ENCODE measurements around the gene GALNT7. TPM values are rescaled to one million over a fixed set of nuclear protein-coding genes. Genes with fewer than 3 reads are reported as not detected.

The GALNT7 gene
- total and polyA plus RNA-seq, 10 of the 15 experiments (the other 5 are each of a cell fraction or from before 2014, with no cell fraction given) = 14.2 to 33.2 (median 28.9) TPM

DNA sequence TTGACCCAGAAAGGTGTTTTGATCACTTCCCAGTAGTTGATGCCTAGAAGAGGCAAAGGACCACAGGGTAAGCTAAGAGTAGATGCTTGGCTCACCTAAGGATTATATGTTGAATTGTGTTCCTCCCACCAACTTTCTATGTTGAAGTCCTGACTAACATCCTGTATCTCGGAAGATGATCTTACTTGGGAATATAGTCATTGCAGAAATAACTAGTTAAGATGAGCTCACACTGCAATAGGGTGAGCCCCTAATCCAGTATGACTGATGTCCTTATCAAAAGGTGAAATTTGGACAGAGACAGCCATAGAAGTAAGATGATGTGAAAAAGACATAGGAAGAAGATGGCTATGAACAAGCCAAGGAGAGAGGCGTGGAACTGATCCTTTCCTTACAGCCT is 168.9 kb downstream of the GALNT7 start:
- ChIA-PET POLR2A (interaction anchor here (0.7 to 13.9 kb wide), 3 partner anchors 27 to 141 kb away, joined by 3 to 472 read pairs (median 3); partner anchors contain the start of gene SAP30), RAD21 (ENCODE audit: unreplicated experiment) (interaction anchor here (1.4 to 8.4 kb wide), 2 partner anchors 19 to 33 kb away, joined by 3 to 145 read pairs; partner anchors contain the start of gene SAP30), CTCF (interaction anchor here (0.9 to 1.4 kb wide), 2 partner anchors 18 to 81 kb away, joined by 3 to 5 read pairs; no protein-coding TSS in a partner anchor), SMC1A (ENCODE audit: uncharacterized antibody, unreplicated experiment) (interaction anchor here (1.2 to 14.3 kb wide), 3 partner anchors 9 to 36 kb away, joined by 5 to 232 read pairs (median 5); partner anchors contain the start of gene SAP30)
- ATAC-seq (no peak), FAIRE-seq (no peak), DNase-seq (ENCODE audit: low read depth, low spot score) (no peak)
- Histone ChIP-seq H3K4me3 (no peak overlapping the region), H3K27me3 (replicated peaks in 1 of 2; ENCODE audit: control insufficient read depth in 2 of 2, insufficient read depth in 2 of 2, low read length in 1 of 2) (no peaks in the 10 kb centered on the region), H4K20me1 (ENCODE audit: control insufficient read depth, insufficient read depth) (no peaks in the 10 kb centered on the region), H3K27ac (ENCODE audit: control insufficient read depth, insufficient read depth) (no peak overlapping the region), H3K4me1 (ENCODE audit: control insufficient read depth, insufficient read depth, low read length) (peaks cover 3% of the 10 kb centered on the region; the same call in 1 of the 2 replicates), H3K79me2 (ENCODE audit: control insufficient read depth, insufficient read depth, low read length) (peaks cover 36% of the 10 kb centered on the region), H3K9ac (ENCODE audit: control insufficient read depth, insufficient read depth, low read length) (no peak overlapping the region), H3K4me2 (ENCODE audit: control insufficient read depth, insufficient read depth) (no peak overlapping the region), H3K36me3 (ENCODE audit: control insufficient read depth in 2 of 2, insufficient read depth in 2 of 2, low read length in 1 of 2) (peaks cover 0 to 6% of the 10 kb centered on the region in 2 experiments; a peak in 1 of 4 replicates), H3K9me3 (replicated peaks; ENCODE audit: control insufficient read depth, insufficient read depth, low read length) (no peaks in the 10 kb centered on the region), H2AFZ (ENCODE audit: control insufficient read depth, low read depth, low read length) (peak overlapping the region; percentile 2)
- 100% methylated on average over 2 of the region's 2 CpGs for WGBS (ENCODE audit: insufficient coverage, insufficient replicate concordance, low lambda C conversion rate, missing lambda C conversion rate)
- no TSS peak for BruUV-seq (replicated peaks)
- intact Hi-C loops (cut with micrococcal nuclease; ENCODE audit: unreplicated experiment) (no loop called here), in situ Hi-C loops (cut with MboI) (no loop called here)
- TF ChIP-seq, protein P1, sequence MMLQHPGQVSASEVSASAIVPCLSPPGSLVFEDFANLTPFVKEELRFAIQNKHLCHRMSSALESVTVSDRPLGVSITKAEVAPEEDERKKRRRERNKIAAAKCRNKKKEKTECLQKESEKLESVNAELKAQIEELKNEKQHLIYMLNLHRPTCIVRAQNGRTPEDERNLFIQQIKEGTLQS (IDR thresholded peaks at IDR 0.05; ENCODE audit: borderline replicate concordance, extremely low read depth, low read depth, low read length) = no peak
- TF ChIP-seq RUNX3 (IDR thresholded peaks at IDR 0.05; ENCODE audit: low read length) (no peak), MYB (IDR thresholded peaks at IDR 0.05; ENCODE audit: borderline replicate concordance, low read depth, low read length) (no peak), ZZZ3 (IDR thresholded peaks at IDR 0.05; ENCODE audit: control insufficient read depth, insufficient read length, low read depth) (no peak), MEF2A (IDR thresholded peaks at IDR 0.05; ENCODE audit: insufficient read depth, low read depth, low read length) (no peak), NFYB (IDR thresholded peaks at IDR 0.05; ENCODE audit: insufficient read depth, low read depth, low read length) (no peak), STAT3 (IDR thresholded peaks at IDR 0.05; ENCODE audit: low read depth, low read length) (no peak), SIX5 (IDR thresholded peaks at IDR 0.05; ENCODE audit: low read depth, low read length, severe bottlenecking) (no peak), CBX3 (IDR thresholded peaks at IDR 0.05; ENCODE audit: borderline replicate concordance, low read depth) (no peak), SMARCA5 (IDR thresholded peaks at IDR 0.05) (no peak), EP300 (IDR thresholded peaks at IDR 0.05; ENCODE audit: borderline replicate concordance in 1 of 2, control insufficient read depth in 1 of 2, low read depth in 2 of 2, low read length in 2 of 2) (no peak), MYC (IDR thresholded peaks at IDR 0.05; ENCODE audit: insufficient read depth, insufficient read length, insufficient replicate concordance, low read length, severe bottlenecking) (no peak), EZH2 (IDR thresholded peaks at IDR 0.05; ENCODE audit: borderline replicate concordance, control insufficient read depth, low read depth, low read length) (no peak)
- TF ChIP-seq, protein P2, sequence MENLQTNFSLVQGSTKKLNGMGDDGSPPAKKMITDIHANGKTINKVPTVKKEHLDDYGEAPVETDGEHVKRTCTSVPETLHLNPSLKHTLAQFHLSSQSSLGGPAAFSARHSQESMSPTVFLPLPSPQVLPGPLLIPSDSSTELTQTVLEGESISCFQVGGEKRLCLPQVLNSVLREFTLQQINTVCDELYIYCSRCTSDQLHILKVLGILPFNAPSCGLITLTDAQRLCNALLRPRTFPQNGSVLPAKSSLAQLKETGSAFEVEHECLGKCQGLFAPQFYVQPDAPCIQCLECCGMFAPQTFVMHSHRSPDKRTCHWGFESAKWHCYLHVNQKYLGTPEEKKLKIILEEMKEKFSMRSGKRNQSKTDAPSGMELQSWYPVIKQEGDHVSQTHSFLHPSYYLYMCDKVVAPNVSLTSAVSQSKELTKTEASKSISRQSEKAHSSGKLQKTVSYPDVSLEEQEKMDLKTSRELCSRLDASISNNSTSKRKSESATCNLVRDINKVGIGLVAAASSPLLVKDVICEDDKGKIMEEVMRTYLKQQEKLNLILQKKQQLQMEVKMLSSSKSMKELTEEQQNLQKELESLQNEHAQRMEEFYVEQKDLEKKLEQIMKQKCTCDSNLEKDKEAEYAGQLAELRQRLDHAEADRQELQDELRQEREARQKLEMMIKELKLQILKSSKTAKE (IDR thresholded peaks at IDR 0.05; ENCODE audit: low read depth, poor library complexity, severe bottlenecking) = no peak
- TF ChIP-seq, protein P3, sequence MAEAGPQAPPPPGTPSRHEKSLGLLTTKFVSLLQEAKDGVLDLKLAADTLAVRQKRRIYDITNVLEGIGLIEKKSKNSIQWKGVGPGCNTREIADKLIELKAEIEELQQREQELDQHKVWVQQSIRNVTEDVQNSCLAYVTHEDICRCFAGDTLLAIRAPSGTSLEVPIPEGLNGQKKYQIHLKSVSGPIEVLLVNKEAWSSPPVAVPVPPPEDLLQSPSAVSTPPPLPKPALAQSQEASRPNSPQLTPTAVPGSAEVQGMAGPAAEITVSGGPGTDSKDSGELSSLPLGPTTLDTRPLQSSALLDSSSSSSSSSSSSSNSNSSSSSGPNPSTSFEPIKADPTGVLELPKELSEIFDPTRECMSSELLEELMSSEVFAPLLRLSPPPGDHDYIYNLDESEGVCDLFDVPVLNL (IDR thresholded peaks at IDR 0.05; ENCODE audit: low read depth, low read length) = no peak

Measured in GM12878 (cell line).